ENCODE measurements around the gene CACNA1C.

GRCh38 chr12:2142068-2142467 lies 89.3 kb downstream of the CACNA1C start:
- TF ChIP-seq CTCF (IDR thresholded peaks at IDR 0.05; ENCODE audit: low read depth, low read length) (no peak), MAX (IDR thresholded peaks at IDR 0.05; ENCODE audit: low read depth, low read length) (no peak), MYC (IDR thresholded peaks at IDR 0.05; ENCODE audit: low read depth, low read length) (no peak), POLR2A (IDR thresholded peaks at IDR 0.05; ENCODE audit: extremely low read depth, insufficient read length) (no peak)
